Prostate gland (tissue), 2 donors: ENCODE measurements around the gene MAGED2.

Source experiments
- CTCF ChIP-seq, 4 experiments: fragments of 200-600 bp in 2 of 4; fragments of 450-650 bp in 2 of 4; sonication (generic) in 2 of 4; IDR thresholded peaks; 1 replicate in 3 of 4; 2 replicates in 1 of 4; pipeline ENCODE4 v1.5.1; 2016 to 2019; ENCODE audit warnings: antibody characterized with exemption in 4 of 4, mild to moderate bottlenecking in 2 of 4, moderate library complexity in 2 of 4
- POLR2A ChIP-seq: fragments of 450-650 bp; IDR thresholded peaks from one replicate; pipeline ENCODE4 v1.6.1; 2016; ENCODE audit warnings: antibody characterized with exemption, mild to moderate bottlenecking
- POLR2AphosphoS5 ChIP-seq: sonication (generic); formaldehyde crosslinking; IDR thresholded peaks from one replicate; pipeline ENCODE4 v1.6.1; 2017; ENCODE audit warnings: antibody characterized with exemption

GRCh38 chrX:54786967-54787366 lies 20.6 kb upstream of the MAGED2 start:
- peak in 1 of 4 experiments; percentile 6 for TF ChIP-seq CTCF (IDR thresholded peaks at IDR 0.05)
- no peak for TF ChIP-seq POLR2A
- TF ChIP-seq POLR2AphosphoS5, result no peak
